Nephron (organoid): ENCODE results near the gene GRIN2C.

Experiments
- H3K27ac Mint-ChIP-seq, 3 experiments: 2 replicates each; pipeline ENCODE4 v1.8.0; 2020; ENCODE audit warnings: mixed read lengths in 3 of 3, mild to moderate bottlenecking in 2 of 3, moderate library complexity in 1 of 3
- H3K27me3 Mint-ChIP-seq: 2 replicates; pipeline ENCODE4 v1.8.0; 2021; ENCODE audit warnings: low read depth, mild to moderate bottlenecking, moderate library complexity, mixed read lengths
- H3K36me3 Mint-ChIP-seq: 2 replicates; pipeline ENCODE4 v1.8.0; 2020; ENCODE audit warnings: low read depth, mixed read lengths
- H3K4me1 Mint-ChIP-seq: 2 replicates; pipeline ENCODE4 v1.8.0; 2020; ENCODE audit warnings: mixed read lengths
- H3K4me3 Mint-ChIP-seq, 3 experiments: 2 replicates each; pipeline ENCODE4 v1.8.0; 2020; ENCODE audit warnings: mild to moderate bottlenecking in 3 of 3, mixed read lengths in 3 of 3, moderate library complexity in 2 of 3
- H3K9me3 Mint-ChIP-seq: 2 replicates; pipeline ENCODE4 v1.8.0; 2020; ENCODE audit warnings: mixed read lengths
- TF ChIP-seq, protein P1 (sequence below), 3 experiments: fragments of 200-600 bp; sonication (generic); IDR thresholded peaks; one replicate each; pipeline ENCODE4 v1.5.0; 2021; ENCODE audit warnings: antibody characterized with exemption in 3 of 3; ENCODE audit not compliant: unreplicated experiment in 3 of 3

Gene GRIN2C

DNA sequence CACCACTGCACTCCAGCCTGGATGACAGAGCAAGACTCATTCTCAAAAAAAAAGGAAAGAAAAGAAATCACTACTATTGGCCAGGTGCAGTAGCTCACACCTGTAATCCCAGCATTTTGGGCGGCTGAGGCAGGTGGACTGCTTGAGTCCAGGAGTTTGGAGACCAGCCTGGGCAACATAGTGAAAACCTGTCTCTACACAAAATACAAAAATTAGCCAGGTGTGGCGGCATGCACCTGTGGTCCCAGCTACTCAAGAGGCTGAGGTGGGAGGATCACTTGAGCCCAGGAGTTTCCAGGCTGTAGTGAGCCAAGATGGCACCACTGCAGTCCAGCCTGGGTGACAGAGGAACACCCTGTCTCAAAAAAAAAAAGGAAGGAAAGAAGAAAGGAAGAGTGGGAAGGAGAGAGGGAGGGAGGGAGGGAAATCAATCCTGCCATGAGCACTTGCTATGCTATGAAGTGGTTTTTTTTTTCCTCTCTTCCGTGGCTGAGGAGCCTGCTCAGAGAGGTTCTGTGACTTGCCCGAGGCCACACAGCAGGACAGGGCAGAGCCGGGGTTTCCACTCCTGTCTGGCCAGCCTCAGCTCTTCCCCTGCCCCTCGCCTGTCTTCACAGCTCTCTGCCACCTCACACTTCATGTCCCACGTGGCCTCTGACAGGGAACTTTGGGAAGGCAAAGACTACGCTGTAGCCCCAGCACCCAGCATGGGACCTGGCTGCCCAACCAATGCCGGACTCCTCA, 10.9 kb downstream of the GRIN2C start:
- Mint-ChIP-seq H3K27me3 (peaks cover 89% of the 10 kb centered on the region), H3K4me1 (no peaks in the 10 kb centered on the region), H3K36me3 (no peaks in the 10 kb centered on the region), H3K9me3 (no peaks in the 10 kb centered on the region), H3K27ac (no peak overlapping the region), H3K4me3 (no peak overlapping the region)
- TF ChIP-seq, protein P1, sequence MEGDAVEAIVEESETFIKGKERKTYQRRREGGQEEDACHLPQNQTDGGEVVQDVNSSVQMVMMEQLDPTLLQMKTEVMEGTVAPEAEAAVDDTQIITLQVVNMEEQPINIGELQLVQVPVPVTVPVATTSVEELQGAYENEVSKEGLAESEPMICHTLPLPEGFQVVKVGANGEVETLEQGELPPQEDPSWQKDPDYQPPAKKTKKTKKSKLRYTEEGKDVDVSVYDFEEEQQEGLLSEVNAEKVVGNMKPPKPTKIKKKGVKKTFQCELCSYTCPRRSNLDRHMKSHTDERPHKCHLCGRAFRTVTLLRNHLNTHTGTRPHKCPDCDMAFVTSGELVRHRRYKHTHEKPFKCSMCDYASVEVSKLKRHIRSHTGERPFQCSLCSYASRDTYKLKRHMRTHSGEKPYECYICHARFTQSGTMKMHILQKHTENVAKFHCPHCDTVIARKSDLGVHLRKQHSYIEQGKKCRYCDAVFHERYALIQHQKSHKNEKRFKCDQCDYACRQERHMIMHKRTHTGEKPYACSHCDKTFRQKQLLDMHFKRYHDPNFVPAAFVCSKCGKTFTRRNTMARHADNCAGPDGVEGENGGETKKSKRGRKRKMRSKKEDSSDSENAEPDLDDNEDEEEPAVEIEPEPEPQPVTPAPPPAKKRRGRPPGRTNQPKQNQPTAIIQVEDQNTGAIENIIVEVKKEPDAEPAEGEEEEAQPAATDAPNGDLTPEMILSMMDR (IDR thresholded peaks at IDR 0.05; ENCODE audit: unreplicated experiment in 3 of 3): no peak

DNA sequence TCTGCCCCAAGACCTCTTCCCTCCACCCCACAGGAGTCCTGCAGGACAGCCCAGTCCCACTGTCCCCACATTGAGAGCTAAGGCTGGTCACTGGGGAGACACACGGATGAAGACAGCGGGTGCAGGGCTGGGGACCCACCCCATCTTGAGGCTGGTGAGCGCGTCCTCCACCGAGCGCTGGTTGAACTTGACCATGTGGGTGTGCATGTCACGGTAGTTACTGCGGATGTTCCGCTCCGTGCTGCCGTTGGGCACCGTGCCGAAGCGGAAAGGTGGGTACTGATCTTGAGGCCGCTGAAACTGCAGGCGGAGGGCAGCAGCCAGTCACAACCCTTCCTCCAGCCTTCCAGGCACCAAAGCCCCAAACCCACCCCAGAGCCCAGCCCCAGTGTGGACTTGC, 13.1 kb downstream of the GRIN2C start:
- no peak overlapping the region for H3K27ac Mint-ChIP-seq
- no peaks in the 10 kb centered on the region for H3K9me3 Mint-ChIP-seq
- H3K27me3 Mint-ChIP-seq: peaks cover 82% of the 10 kb centered on the region
- H3K4me3 Mint-ChIP-seq: no peak overlapping the region
- H3K36me3 Mint-ChIP-seq: no peaks in the 10 kb centered on the region
- TF ChIP-seq, protein P1 (IDR thresholded peaks at IDR 0.05; ENCODE audit: unreplicated experiment in 3 of 3): no peak
- peaks cover 5% of the 10 kb centered on the region for H3K4me1 Mint-ChIP-seq

DNA sequence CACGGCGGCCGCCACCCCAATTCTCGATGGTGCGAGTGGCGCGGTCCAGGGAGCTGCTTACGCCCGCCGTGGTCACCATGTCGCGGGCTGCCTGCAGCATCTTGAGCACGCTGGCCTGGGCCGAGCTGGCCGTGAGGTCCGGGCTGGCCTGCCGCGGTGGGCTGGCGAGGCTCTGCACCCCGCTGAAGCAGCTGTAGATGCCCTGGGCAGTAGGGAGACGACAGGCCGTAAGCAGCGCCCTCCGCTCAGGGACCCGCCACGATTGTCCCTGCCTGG, 16.4 kb downstream of the GRIN2C start:
- Mint-ChIP-seq H3K4me3 (no peak overlapping the region), H3K9me3 (no peaks in the 10 kb centered on the region), H3K27me3 (peaks cover 63% of the 10 kb centered on the region), H3K36me3 (peaks cover 4% of the 10 kb centered on the region), H3K4me1 (peaks cover 25% of the 10 kb centered on the region), H3K27ac (no peak overlapping the region)
- TF ChIP-seq, protein P1 (IDR thresholded peaks at IDR 0.05; ENCODE audit: unreplicated experiment in 3 of 3): no peak

DNA sequence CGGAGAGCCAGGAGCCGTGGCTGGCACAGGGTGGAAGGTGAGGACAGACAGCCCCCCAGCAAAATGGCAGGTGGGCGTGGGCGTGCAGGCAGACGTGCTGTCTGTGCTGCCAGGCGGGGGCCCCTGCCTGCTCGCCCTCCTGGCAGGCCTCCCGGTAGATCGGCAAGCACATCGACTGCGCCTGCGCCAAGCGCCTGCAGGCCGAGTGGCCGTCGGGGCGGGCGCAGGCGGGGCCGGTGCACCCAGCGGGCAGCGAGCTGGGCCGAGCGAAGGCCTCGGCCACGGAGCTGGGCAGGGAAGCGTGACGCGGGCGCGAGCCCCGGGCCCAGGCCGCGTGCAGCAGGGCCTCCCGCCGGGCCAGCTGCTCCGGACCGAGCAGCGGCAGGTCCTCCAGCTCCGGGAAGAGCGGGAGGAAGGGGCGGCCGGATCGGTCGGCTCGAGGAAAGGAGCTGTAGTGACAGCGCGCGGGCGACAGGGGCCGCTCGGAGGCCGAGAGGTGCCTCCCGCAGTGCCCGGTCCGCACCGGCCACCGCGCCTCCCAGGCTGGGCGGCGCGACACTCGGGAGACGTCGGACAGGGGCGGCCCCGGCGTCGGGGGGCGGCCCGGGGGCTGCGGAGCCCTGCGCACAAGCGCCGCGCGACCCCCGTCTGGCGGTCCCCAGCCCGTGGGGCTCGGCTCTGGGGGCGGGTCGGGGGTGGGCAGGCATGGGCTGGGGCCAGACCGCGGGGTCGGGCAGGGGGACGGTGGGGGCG, 16.9 kb downstream of the GRIN2C start:
- TF ChIP-seq, protein P1 (IDR thresholded peaks at IDR 0.05; ENCODE audit: unreplicated experiment in 3 of 3): peak; percentile 63 to 69 (median 67)
- Mint-ChIP-seq H3K4me3 (no peak overlapping the region), H3K4me1 (peaks cover 29% of the 10 kb centered on the region), H3K36me3 (peaks cover 7% of the 10 kb centered on the region), H3K27ac (no peak overlapping the region), H3K9me3 (no peaks in the 10 kb centered on the region), H3K27me3 (peaks cover 58% of the 10 kb centered on the region)

DNA sequence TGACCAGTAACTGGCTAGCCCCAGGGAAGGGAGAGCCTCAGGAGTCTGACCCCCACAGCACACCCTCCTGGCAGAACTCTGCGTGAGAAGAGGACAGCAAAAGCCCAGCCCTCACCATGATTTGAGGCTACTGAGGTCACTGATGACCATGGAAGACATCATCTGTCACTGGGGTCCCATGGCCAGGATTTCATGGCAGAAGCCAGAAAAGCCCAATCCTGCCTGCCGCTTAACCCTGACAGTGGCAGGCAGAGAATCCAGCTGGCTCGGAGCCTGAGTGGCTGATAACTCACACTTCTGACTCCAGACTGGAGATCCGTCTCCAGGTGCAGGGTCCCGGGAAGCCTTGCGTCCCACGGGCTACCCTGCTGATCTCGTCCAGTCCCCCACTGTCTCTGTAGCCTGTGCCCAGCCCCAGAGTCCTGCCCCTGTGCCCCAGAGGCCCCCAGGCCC, 17.5 kb downstream of the GRIN2C start:
- Mint-ChIP-seq H3K4me1 (peaks cover 29% of the 10 kb centered on the region), H3K4me3 (peak overlapping the region; percentile 14 to 46 (median 23)), H3K9me3 (no peaks in the 10 kb centered on the region), H3K27me3 (peaks cover 57% of the 10 kb centered on the region), H3K27ac (peak overlapping the region in 1 of 3 experiments; percentile 18), H3K36me3 (peaks cover 7% of the 10 kb centered on the region)
- TF ChIP-seq, protein P1 (IDR thresholded peaks at IDR 0.05; ENCODE audit: unreplicated experiment in 3 of 3): no peak
